ENCODE measurements around the gene WDR4.
"Not testable (repeated sequence)": the region's sequence is repeated elsewhere in the genome, so short reads cannot be mapped to it uniquely, and the experiment has no call there.

WDR4 gene

GRCh38 chr21:42815217-42815616 is 64.1 kb downstream of the WDR4 start:
- no peak for DNase-seq (ENCODE audit: low read depth)

GRCh38 chr21:42812528-42813241 is 66.7 kb downstream of the WDR4 start:
- not testable (repeated sequence) for DNase-seq (ENCODE audit: low read depth)

GRCh38 chr21:42811960-42812359 is 67.4 kb downstream of the WDR4 start:
- DNase-seq (ENCODE audit: low read depth): no peak

GRCh38 chr21:42809577-42810475 is 69.5 kb downstream of the WDR4 start:
- no peak for DNase-seq (ENCODE audit: low read depth)

- DNase-seq (ENCODE audit: low read depth): no peak
Observed at GRCh38 chr21:42809171-42809570, 70.2 kb downstream of the WDR4 start.

- no peak for DNase-seq (ENCODE audit: low read depth)
Observed at GRCh38 chr21:42807938-42808613, 71.3 kb downstream of the WDR4 start.

GRCh38 chr21:42807293-42807895 is 71.9 kb downstream of the WDR4 start:
- not testable (repeated sequence) for DNase-seq (ENCODE audit: low read depth)

- DNase-seq (ENCODE audit: low read depth): no peak
Observed at GRCh38 chr21:42806509-42807140, 72.7 kb downstream of the WDR4 start.

- not testable (repeated sequence) for DNase-seq (ENCODE audit: low read depth)
Observed at GRCh38 chr21:42801616-42802015, 77.7 kb downstream of the WDR4 start.

- DNase-seq (ENCODE audit: low read depth): no peak
Observed at GRCh38 chr21:42799948-42800347, 79.4 kb downstream of the WDR4 start.

GRCh38 chr21:42799516-42799915 is 79.8 kb downstream of the WDR4 start:
- DNase-seq (ENCODE audit: low read depth): no peak

All from GM04503 (cell line).